DOHH2 (cell line): ENCODE results near the gene OR51I1.

Experiments used
- H3F3A ChIP-seq: fragments of 200-600 bp; sonication (generic), shearing (Covaris generic); 2 replicates; pipeline ENCODE4 v1.6.0; 2016; ENCODE audit warnings: antibody characterized with exemption, mild to moderate bottlenecking; ENCODE audit not compliant: control insufficient read depth, insufficient read depth
- H3K27ac ChIP-seq: fragments of 200-600 bp; sonication (generic); 2 replicates; pipeline ENCODE4 v1.5.1; 2014; ENCODE audit warnings: low read depth, mild to moderate bottlenecking, low read length, moderate library complexity
- H3K27me3 ChIP-seq: fragments of 200-600 bp; sonication (generic); 2 replicates; pipeline ENCODE4 v1.6.1; 2014; ENCODE audit warnings: mild to moderate bottlenecking, low read length, mixed read lengths; ENCODE audit not compliant: control insufficient read depth
- H3K36me3 ChIP-seq: fragments of 200-600 bp; sonication (generic); 2 replicates; pipeline ENCODE4 v1.6.1; 2014; ENCODE audit warnings: mild to moderate bottlenecking, low read length, moderate library complexity, mixed read lengths; ENCODE audit not compliant: control insufficient read depth
- H3K4me1 ChIP-seq: fragments of 200-600 bp; sonication (generic); 2 replicates; pipeline ENCODE4 v1.6.1; 2014; ENCODE audit warnings: mild to moderate bottlenecking, low read length, mixed read lengths; ENCODE audit not compliant: control insufficient read depth
- H3K4me2 ChIP-seq: fragments of 200-600 bp; sonication (generic); 2 replicates; pipeline ENCODE4 v1.6.0; 2014; ENCODE audit warnings: mild to moderate bottlenecking, low read length, moderate library complexity
- H3K4me3 ChIP-seq: fragments of 200-600 bp; sonication (generic); 2 replicates; pipeline ENCODE4 v1.5.1; 2014; ENCODE audit warnings: mild to moderate bottlenecking, low read length, mixed read lengths
- H3K79me2 ChIP-seq: fragments of 200-600 bp; sonication (generic); 2 replicates; pipeline ENCODE4 v1.6.1; 2014; ENCODE audit warnings: mild to moderate bottlenecking, low read length, mixed read lengths; ENCODE audit not compliant: control insufficient read depth
- H3K9me2 ChIP-seq: fragments of 200-600 bp; sonication (generic); replicated peaks from 2 replicates; pipeline ENCODE4 v1.6.1; 2014; ENCODE audit warnings: mild to moderate bottlenecking, low read length, mixed read lengths; ENCODE audit not compliant: control insufficient read depth
- H3K9me3 ChIP-seq: fragments of 200-600 bp; sonication (generic); 2 replicates; pipeline ENCODE4 v1.6.1; 2014; ENCODE audit warnings: antibody characterized with exemption, low read length, mixed read lengths; ENCODE audit not compliant: control insufficient read depth, insufficient read depth
- H4K20me1 ChIP-seq: fragments of 200-600 bp; sonication (generic); 2 replicates; pipeline ENCODE4 v1.6.0; 2014; ENCODE audit warnings: low read depth, mild to moderate bottlenecking, antibody characterized with exemption, low read length, moderate library complexity; ENCODE audit not compliant: control insufficient read depth, insufficient read depth
- EZH2phosphoT487 ChIP-seq: fragments of 200-600 bp; sonication (generic); IDR thresholded peaks from 2 replicates; pipeline ENCODE4 v1.6.1; 2017; ENCODE audit warnings: borderline replicate concordance, mild to moderate bottlenecking, antibody characterized with exemption, low read length, moderate library complexity, mixed read lengths
- TF ChIP-seq, protein P1 (sequence below): fragments of 200-600 bp; sonication (generic); IDR thresholded peaks from one replicate; pipeline ENCODE4 v1.5.1; 2014; ENCODE audit warnings: antibody characterized with exemption, mild to moderate bottlenecking, low read depth, low read length; ENCODE audit not compliant: poor library complexity, severe bottlenecking

OR51I1 gene

DNA sequence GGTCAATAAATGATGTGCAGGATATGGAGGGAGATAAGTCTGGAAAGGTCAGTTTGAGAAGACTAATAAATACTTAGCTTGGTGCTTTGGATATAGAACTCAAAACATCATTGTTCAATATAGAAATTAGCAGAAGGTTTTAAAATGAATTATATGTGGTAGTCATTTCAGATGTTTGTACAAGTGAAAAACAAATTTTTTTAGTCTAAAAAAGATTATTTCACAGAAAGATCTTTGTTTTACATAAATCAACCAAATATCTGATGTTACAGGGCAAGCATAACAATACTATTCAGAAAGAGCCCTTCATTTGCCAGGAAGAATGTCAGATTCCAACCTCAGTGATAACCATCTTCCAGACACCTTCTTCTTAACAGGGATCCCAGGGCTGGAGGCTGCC lies 47.1 kb upstream of the OR51I1 start, which contains the start of gene OR52D1:
Gene OR52D1, plus strand, starts transcription at position 301 of the 400 bp plus-strand sequence. Its CDS starts 22 bp downstream, at position 323.
- no peak within 1 kb of the TSS for H3K4me2 ChIP-seq
- no peaks in the 10 kb centered on the region for H3K9me3 ChIP-seq
- no peaks in the 10 kb centered on the region for H3K36me3 ChIP-seq
- no peaks in the 10 kb centered on the region for H3K79me2 ChIP-seq
- H3F3A ChIP-seq = no peaks in the 10 kb centered on the region
- H4K20me1 ChIP-seq = no peaks in the 10 kb centered on the region
- no peak within 1 kb of the TSS for H3K4me3 ChIP-seq
- TF ChIP-seq EZH2phosphoT487 = no peak
- TF ChIP-seq, protein P1, sequence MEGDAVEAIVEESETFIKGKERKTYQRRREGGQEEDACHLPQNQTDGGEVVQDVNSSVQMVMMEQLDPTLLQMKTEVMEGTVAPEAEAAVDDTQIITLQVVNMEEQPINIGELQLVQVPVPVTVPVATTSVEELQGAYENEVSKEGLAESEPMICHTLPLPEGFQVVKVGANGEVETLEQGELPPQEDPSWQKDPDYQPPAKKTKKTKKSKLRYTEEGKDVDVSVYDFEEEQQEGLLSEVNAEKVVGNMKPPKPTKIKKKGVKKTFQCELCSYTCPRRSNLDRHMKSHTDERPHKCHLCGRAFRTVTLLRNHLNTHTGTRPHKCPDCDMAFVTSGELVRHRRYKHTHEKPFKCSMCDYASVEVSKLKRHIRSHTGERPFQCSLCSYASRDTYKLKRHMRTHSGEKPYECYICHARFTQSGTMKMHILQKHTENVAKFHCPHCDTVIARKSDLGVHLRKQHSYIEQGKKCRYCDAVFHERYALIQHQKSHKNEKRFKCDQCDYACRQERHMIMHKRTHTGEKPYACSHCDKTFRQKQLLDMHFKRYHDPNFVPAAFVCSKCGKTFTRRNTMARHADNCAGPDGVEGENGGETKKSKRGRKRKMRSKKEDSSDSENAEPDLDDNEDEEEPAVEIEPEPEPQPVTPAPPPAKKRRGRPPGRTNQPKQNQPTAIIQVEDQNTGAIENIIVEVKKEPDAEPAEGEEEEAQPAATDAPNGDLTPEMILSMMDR = no peak
- peaks cover 3% of the 10 kb centered on the region; the same call in 1 of the 2 replicates for H3K27me3 ChIP-seq
- H3K27ac ChIP-seq = no peak within 1 kb of the TSS
- no peaks in the 10 kb centered on the region for H3K4me1 ChIP-seq
- H3K9me2 ChIP-seq = no peaks in the 10 kb centered on the region

DNA sequence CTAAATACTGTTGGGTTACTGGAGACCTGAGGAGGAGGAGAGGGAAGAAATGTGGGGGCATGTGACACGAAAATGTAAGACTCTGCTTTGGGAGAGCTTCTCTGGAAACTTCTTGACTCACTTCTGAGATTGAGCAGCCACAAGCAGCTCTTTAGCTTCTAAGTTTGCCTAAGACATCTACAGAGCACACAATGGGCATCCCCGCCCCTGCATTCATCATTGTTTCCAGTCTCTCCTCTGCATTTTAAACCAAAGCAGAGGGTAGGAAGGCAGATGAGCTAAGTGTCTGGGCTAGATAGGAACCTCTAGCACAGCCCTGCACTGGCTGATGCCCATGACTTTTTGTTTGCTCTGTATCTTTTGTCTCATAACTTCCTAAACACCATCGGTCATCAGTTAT lies 45.1 kb upstream of the OR51I1 start:
- Histone ChIP-seq H3K9me2 (no peaks in the 10 kb centered on the region), H3K4me1 (no peaks in the 10 kb centered on the region), H3K36me3 (no peaks in the 10 kb centered on the region), H4K20me1 (no peaks in the 10 kb centered on the region), H3K9me3 (no peaks in the 10 kb centered on the region), H3K79me2 (no peaks in the 10 kb centered on the region), H3K4me3 (no peak overlapping the region), H3F3A (no peaks in the 10 kb centered on the region), H3K27ac (no peak overlapping the region), H3K27me3 (peaks cover 3% of the 10 kb centered on the region; the same call in 1 of the 2 replicates), H3K4me2 (no peak overlapping the region)
- no peak for TF ChIP-seq EZH2phosphoT487
- TF ChIP-seq, protein P1 = no peak

DNA sequence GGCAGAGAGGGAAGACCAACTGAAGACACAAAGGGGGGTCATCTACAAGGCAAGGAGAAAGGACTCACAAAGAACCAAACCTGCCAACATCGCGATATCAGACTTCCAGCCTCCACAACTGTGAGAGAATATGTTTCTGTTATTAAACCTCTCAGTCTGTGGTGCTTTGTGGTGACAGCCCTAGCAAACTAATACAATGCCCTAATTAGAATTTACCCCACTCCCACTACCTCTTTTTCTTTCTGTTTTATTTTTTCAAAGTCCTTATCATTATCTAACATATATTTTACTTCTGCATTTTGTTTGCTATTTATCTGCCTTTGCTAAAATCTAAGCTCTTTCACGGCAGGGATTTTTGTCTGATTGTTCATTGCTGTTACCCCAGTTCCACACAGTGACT lies 44.7 kb upstream of the OR51I1 start:
- Histone ChIP-seq H3K9me2 (no peaks in the 10 kb centered on the region), H3K4me2 (no peak overlapping the region), H3K4me3 (no peak overlapping the region), H3K27ac (no peak overlapping the region), H3K27me3 (peaks cover 3% of the 10 kb centered on the region; the same call in 1 of the 2 replicates), H3K4me1 (no peaks in the 10 kb centered on the region), H3K9me3 (no peaks in the 10 kb centered on the region), H3F3A (no peaks in the 10 kb centered on the region), H3K79me2 (no peaks in the 10 kb centered on the region), H3K36me3 (no peaks in the 10 kb centered on the region), H4K20me1 (no peaks in the 10 kb centered on the region)
- TF ChIP-seq, protein P1 = no peak
- no peak for TF ChIP-seq EZH2phosphoT487
